ENCODE measurements around the gene SORT1. TPM values are rescaled to one million over a fixed set of nuclear protein-coding genes. Genes with fewer than 3 reads are reported as not detected.

SORT1 gene
- total and polyA plus RNA-seq, 2 of the 8 experiments (the other 6 are each of a cell fraction or from before 2014, with no cell fraction given): 18.7 to 69.6 TPM

DNA sequence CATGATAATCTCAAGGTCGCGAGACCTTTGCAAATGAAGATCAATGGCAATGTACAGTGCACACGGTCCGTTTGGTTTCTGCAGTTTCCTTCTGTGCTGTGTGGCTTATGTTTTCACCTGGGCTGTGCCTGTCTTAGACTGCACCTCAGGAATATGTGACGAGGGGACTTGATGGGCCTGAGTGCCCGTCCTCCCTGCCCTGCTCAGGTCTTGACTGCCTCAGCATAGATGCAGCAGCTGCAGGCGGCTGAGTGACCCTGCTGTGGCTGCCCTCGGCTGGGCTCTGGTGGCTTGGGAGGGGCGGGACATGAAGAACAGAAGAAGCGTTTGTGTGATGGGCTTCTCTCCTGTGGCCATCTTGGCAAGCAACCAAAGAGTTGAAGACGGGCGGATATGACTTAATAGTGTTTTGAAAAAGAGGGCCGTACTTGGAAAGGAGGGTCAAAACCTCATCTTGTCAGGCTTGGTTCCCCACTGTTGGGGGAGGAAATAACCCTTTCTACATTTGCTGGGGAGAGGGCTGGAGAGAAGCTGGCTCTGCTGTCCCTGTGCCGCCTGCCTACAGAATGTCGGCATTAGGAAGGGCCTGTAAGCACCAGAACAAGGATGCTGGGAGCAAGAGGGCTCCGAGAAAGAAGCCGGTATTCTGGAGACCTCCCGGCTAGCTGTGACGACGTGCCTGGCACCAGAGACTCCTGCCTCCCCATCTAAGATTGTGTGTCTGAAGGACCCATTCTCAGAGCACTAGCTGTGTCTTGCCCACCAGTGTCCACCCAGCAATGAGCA, 98.0 kb downstream of the SORT1 start (continued):
- TF ChIP-seq, protein P1, sequence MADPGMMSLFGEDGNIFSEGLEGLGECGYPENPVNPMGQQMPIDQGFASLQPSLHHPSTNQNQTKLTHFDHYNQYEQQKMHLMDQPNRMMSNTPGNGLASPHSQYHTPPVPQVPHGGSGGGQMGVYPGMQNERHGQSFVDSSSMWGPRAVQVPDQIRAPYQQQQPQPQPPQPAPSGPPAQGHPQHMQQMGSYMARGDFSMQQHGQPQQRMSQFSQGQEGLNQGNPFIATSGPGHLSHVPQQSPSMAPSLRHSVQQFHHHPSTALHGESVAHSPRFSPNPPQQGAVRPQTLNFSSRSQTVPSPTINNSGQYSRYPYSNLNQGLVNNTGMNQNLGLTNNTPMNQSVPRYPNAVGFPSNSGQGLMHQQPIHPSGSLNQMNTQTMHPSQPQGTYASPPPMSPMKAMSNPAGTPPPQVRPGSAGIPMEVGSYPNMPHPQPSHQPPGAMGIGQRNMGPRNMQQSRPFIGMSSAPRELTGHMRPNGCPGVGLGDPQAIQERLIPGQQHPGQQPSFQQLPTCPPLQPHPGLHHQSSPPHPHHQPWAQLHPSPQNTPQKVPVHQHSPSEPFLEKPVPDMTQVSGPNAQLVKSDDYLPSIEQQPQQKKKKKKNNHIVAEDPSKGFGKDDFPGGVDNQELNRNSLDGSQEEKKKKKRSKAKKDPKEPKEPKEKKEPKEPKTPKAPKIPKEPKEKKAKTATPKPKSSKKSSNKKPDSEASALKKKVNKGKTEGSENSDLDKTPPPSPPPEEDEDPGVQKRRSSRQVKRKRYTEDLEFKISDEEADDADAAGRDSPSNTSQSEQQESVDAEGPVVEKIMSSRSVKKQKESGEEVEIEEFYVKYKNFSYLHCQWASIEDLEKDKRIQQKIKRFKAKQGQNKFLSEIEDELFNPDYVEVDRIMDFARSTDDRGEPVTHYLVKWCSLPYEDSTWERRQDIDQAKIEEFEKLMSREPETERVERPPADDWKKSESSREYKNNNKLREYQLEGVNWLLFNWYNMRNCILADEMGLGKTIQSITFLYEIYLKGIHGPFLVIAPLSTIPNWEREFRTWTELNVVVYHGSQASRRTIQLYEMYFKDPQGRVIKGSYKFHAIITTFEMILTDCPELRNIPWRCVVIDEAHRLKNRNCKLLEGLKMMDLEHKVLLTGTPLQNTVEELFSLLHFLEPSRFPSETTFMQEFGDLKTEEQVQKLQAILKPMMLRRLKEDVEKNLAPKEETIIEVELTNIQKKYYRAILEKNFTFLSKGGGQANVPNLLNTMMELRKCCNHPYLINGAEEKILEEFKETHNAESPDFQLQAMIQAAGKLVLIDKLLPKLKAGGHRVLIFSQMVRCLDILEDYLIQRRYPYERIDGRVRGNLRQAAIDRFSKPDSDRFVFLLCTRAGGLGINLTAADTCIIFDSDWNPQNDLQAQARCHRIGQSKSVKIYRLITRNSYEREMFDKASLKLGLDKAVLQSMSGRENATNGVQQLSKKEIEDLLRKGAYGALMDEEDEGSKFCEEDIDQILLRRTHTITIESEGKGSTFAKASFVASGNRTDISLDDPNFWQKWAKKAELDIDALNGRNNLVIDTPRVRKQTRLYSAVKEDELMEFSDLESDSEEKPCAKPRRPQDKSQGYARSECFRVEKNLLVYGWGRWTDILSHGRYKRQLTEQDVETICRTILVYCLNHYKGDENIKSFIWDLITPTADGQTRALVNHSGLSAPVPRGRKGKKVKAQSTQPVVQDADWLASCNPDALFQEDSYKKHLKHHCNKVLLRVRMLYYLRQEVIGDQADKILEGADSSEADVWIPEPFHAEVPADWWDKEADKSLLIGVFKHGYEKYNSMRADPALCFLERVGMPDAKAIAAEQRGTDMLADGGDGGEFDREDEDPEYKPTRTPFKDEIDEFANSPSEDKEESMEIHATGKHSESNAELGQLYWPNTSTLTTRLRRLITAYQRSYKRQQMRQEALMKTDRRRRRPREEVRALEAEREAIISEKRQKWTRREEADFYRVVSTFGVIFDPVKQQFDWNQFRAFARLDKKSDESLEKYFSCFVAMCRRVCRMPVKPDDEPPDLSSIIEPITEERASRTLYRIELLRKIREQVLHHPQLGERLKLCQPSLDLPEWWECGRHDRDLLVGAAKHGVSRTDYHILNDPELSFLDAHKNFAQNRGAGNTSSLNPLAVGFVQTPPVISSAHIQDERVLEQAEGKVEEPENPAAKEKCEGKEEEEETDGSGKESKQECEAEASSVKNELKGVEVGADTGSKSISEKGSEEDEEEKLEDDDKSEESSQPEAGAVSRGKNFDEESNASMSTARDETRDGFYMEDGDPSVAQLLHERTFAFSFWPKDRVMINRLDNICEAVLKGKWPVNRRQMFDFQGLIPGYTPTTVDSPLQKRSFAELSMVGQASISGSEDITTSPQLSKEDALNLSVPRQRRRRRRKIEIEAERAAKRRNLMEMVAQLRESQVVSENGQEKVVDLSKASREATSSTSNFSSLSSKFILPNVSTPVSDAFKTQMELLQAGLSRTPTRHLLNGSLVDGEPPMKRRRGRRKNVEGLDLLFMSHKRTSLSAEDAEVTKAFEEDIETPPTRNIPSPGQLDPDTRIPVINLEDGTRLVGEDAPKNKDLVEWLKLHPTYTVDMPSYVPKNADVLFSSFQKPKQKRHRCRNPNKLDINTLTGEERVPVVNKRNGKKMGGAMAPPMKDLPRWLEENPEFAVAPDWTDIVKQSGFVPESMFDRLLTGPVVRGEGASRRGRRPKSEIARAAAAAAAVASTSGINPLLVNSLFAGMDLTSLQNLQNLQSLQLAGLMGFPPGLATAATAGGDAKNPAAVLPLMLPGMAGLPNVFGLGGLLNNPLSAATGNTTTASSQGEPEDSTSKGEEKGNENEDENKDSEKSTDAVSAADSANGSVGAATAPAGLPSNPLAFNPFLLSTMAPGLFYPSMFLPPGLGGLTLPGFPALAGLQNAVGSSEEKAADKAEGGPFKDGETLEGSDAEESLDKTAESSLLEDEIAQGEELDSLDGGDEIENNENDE (IDR thresholded peaks at IDR 0.05; ENCODE audit: insufficient replicate concordance, low read length): no peak
- TF ChIP-seq KDM4A (IDR thresholded peaks at IDR 0.05; ENCODE audit: low read depth, low read length, severe bottlenecking): no peak
- TF ChIP-seq, protein P2, sequence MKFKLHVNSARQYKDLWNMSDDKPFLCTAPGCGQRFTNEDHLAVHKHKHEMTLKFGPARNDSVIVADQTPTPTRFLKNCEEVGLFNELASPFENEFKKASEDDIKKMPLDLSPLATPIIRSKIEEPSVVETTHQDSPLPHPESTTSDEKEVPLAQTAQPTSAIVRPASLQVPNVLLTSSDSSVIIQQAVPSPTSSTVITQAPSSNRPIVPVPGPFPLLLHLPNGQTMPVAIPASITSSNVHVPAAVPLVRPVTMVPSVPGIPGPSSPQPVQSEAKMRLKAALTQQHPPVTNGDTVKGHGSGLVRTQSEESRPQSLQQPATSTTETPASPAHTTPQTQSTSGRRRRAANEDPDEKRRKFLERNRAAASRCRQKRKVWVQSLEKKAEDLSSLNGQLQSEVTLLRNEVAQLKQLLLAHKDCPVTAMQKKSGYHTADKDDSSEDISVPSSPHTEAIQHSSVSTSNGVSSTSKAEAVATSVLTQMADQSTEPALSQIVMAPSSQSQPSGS (IDR thresholded peaks at IDR 0.05; ENCODE audit: low read length): no peak
- TF ChIP-seq TAF7 (optimal IDR thresholded peaks at IDR 0.05; ENCODE audit: borderline replicate concordance, low read depth, low read length): no peak
- TF ChIP-seq RNF2 (IDR thresholded peaks at IDR 0.05; ENCODE audit: borderline replicate concordance, low read depth, low read length, missing control alignments, poor library complexity, severe bottlenecking): no peak
- no peak for TF ChIP-seq TEAD4 (IDR thresholded peaks at IDR 0.05; ENCODE audit: low read depth, low read length)
- no peak for TF ChIP-seq HDAC2 (IDR thresholded peaks at IDR 0.05; ENCODE audit: borderline replicate concordance in 1 of 2, low read depth in 2 of 2, low read length in 2 of 2)
